HepG2 (cell line): ENCODE measurements around the gene TCAF1. TPM values are rescaled to one million over a fixed set of nuclear protein-coding genes. Genes with fewer than 3 reads are reported as not detected.
A peak's percentile ranks its signal among the peaks of the same experiment; 100 is the strongest.

ENCODE experiments used
- BRCA1 ChIP-seq: sonication (generic); formaldehyde crosslinking; IDR thresholded peaks from 2 replicates; pipeline ENCODE4 v1.4.0; 2020; ENCODE audit warnings: missing genetic modification reagents
- CCAR2 ChIP-seq: fragments of 200-400 bp; formaldehyde crosslinking; optimal IDR thresholded peaks from 2 replicates; pipeline ENCODE3; 2018; ENCODE audit warnings: low read depth, mild to moderate bottlenecking, low read length, moderate library complexity
- DMTF1 ChIP-seq: sonication (generic); formaldehyde crosslinking; IDR thresholded peaks from 2 replicates; pipeline ENCODE4 v1.4.0; 2020; ENCODE audit warnings: mild to moderate bottlenecking, missing genetic modification reagents
- FOSL1 ChIP-seq: sonication (generic); formaldehyde crosslinking; IDR thresholded peaks from 2 replicates; pipeline ENCODE4 v1.9.0; 2021; ENCODE audit warnings: missing genetic modification reagents, borderline replicate concordance
- FOXK1 ChIP-seq: sonication (generic); formaldehyde crosslinking; IDR thresholded peaks from 2 replicates; pipeline ENCODE4 v1.4.0; 2020; ENCODE audit warnings: low read depth, missing genetic modification reagents, borderline replicate concordance
- GATAD1 ChIP-seq: IDR thresholded peaks from 2 replicates; pipeline ENCODE4 v1.6.1; 2016; ENCODE audit warnings: missing genetic modification reagents, missing compliant biosample characterization
- MBNL3 ChIP-seq: fragments of 250-450 bp; sonication (Bioruptor Pico); conservative IDR thresholded peaks from 2 replicates; pipeline ENCODE4 v1.8.0; 2022; ENCODE audit warnings: mild to moderate bottlenecking, inconsistent platforms
- NR2F1 ChIP-seq, 2 experiments: fragments of 450-650 bp in 1 of 2; formaldehyde crosslinking in 1 of 2; IDR thresholded peaks; 2 replicates each; pipeline versions ENCODE4 v1.5.0 to v1.6.1; 2016 to 2020; ENCODE audit warnings: mild to moderate bottlenecking in 1 of 2, missing compliant biosample characterization in 1 of 2, missing genetic modification reagents in 1 of 2, moderate library complexity in 1 of 2
- PITX1 ChIP-seq: sonication (generic); formaldehyde crosslinking; IDR thresholded peaks from 2 replicates; pipeline ENCODE4 v1.5.1; 2020; ENCODE audit warnings: mild to moderate bottlenecking, missing genetic modification reagents
- SIN3B ChIP-seq: fragments of 150-350 bp; IDR thresholded peaks from 2 replicates; pipeline ENCODE4 v1.6.1; 2014; ENCODE audit warnings: low read length
- SMAD9 ChIP-seq: sonication (generic); formaldehyde crosslinking; IDR thresholded peaks from 2 replicates; pipeline ENCODE4 v1.5.1; 2020; ENCODE audit warnings: mild to moderate bottlenecking, missing genetic modification reagents
- ZNF10 ChIP-seq: sonication (generic); formaldehyde crosslinking; IDR thresholded peaks from 2 replicates; pipeline ENCODE4 v1.4.0; 2020; ENCODE audit warnings: mild to moderate bottlenecking, low read depth, missing genetic modification reagents, borderline replicate concordance
- ZNF777 ChIP-seq: sonication (generic); formaldehyde crosslinking; IDR thresholded peaks from 2 replicates; pipeline ENCODE4 v1.4.0; 2020; ENCODE audit warnings: missing genetic modification reagents
- ZNF780A ChIP-seq: sonication (generic); formaldehyde crosslinking; IDR thresholded peaks from 2 replicates; pipeline ENCODE4 v1.8.0; 2022; ENCODE audit warnings: mild to moderate bottlenecking, missing genetic modification reagents, moderate library complexity
- ZZZ3 ChIP-seq: sonication (generic); formaldehyde crosslinking; IDR thresholded peaks from 2 replicates; pipeline ENCODE4 v1.4.0; 2020; ENCODE audit warnings: missing genetic modification reagents, mild to moderate bottlenecking, borderline replicate concordance
- polyA plus RNA-seq, 8 experiments: library from polyadenylated mRNA; depleted of rRNA in 3 of 8; stranded (reverse) in 7 of 8; unstranded in 1 of 8; fragments of >200 nt; fragmentation: Illumina TruSeq in 4 of 8; extraction: Trizol in 4 of 8; gene quantifications; 2 replicates each; pipeline versions ENCODE4 v1.2.1 to v1.2.3, GENCODE V29; 2011 to 2016; ENCODE audit warnings: low read depth in 4 of 8, missing spikeins in 1 of 8, mixed read lengths in 1 of 8; ENCODE audit not compliant: insufficient read depth in 1 of 8
- total RNA-seq, 5 experiments: library from RNA; depleted of rRNA; stranded (reverse); fragments of >200 nt; fragmentation: Illumina TruSeq; extraction: Trizol; gene quantifications; 2 replicates each; pipeline ENCODE4 v1.2.3, GENCODE V29; 2016; ENCODE audit warnings: low read depth in 1 of 5
- TF ChIP-seq, protein P1 (sequence below), 2 experiments: sonication (generic) in 1 of 2; formaldehyde crosslinking in 1 of 2; IDR thresholded peaks; 2 replicates each; pipeline versions ENCODE4 v1.5.1 to v1.6.1; 2011 to 2020; ENCODE audit warnings: borderline replicate concordance in 1 of 2, low read depth in 1 of 2, low read length in 1 of 2, mild to moderate bottlenecking in 1 of 2, missing genetic modification reagents in 1 of 2, moderate library complexity in 1 of 2
- TF ChIP-seq, protein P2 (sequence below): sonication (generic); formaldehyde crosslinking; IDR thresholded peaks from 2 replicates; pipeline ENCODE4 v1.8.0; 2022; ENCODE audit warnings: low read depth, missing genetic modification reagents
- TF ChIP-seq, protein P3 (sequence below): sonication (generic); formaldehyde crosslinking; IDR thresholded peaks from 2 replicates; pipeline ENCODE4 v1.5.1; 2020; ENCODE audit warnings: mild to moderate bottlenecking, missing genetic modification reagents, borderline replicate concordance

Gene TCAF1
- total and polyA plus RNA-seq, 2 of the 13 experiments (the other 11 are each of a cell fraction or from before 2014, with no cell fraction given), result 36.2 to 101 TPM

- TF ChIP-seq DMTF1 (no peak), BRCA1 (CRISPR knock-in tag) (no peak), GATAD1 (CRISPR knock-in tag) (0 out of 2 replicates have a peak, but pooled peaks have one; percentile 1), ZNF780A (no peak), NR2F1 (CRISPR knock-in tag; IDR thresholded peaks at IDR 0.05) (0 out of 4 replicates have a peak, but pooled peaks of 1 of the 2 experiments have one; percentile 18), ZNF777 (CRISPR knock-in tag) (no peak), SIN3B (no peak), ZZZ3 (no peak), CCAR2 (no peak), ZNF10 (CRISPR knock-in tag) (no peak), FOXK1 (no peak), SMAD9 (no peak), MBNL3 (CRISPR knock-in tag) (no peak), PITX1 (CRISPR knock-in tag) (no peak), FOSL1 (CRISPR knock-in tag) (no peak)
- TF ChIP-seq, protein P1, sequence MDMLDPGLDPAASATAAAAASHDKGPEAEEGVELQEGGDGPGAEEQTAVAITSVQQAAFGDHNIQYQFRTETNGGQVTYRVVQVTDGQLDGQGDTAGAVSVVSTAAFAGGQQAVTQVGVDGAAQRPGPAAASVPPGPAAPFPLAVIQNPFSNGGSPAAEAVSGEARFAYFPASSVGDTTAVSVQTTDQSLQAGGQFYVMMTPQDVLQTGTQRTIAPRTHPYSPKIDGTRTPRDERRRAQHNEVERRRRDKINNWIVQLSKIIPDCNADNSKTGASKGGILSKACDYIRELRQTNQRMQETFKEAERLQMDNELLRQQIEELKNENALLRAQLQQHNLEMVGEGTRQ (IDR thresholded peaks at IDR 0.05; ENCODE audit: low read depth, low read length), result no peak
- TF ChIP-seq, protein P1 (CRISPR knock-in tag; IDR thresholded peaks at IDR 0.05; ENCODE audit: borderline replicate concordance), result no peak
- TF ChIP-seq, protein P2, sequence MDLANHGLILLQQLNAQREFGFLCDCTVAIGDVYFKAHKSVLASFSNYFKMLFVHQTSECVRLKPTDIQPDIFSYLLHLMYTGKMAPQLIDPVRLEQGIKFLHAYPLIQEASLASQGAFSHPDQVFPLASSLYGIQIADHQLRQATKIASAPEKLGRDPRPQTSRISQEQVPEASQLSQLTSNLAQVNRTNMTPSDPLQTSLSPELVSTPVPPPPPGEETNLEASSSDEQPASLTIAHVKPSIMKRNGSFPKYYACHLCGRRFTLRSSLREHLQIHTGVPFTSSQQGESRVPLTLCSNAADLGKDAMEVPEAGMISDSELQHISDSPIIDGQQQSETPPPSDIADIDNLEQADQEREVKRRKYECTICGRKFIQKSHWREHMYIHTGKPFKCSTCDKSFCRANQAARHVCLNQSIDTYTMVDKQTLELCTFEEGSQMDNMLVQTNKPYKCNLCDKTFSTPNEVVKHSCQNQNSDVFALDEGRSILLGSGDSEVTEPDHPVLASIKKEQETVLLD (CRISPR knock-in tag), result no peak
- TF ChIP-seq, protein P3, sequence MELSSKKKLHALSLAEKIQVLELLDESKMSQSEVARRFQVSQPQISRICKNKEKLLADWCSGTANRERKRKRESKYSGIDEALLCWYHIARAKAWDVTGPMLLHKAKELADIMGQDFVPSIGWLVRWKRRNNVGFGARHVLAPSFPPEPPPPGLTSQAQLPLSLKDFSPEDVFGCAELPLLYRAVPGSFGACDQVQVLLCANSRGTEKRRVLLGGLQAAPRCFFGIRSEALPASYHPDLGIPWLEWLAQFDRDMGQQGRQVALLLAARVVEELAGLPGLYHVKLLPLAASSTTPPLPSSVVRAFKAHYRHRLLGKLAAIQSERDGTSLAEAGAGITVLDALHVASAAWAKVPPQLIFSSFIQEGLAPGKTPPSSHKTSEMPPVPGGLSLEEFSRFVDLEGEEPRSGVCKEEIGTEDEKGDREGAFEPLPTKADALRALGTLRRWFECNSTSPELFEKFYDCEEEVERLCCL (CRISPR knock-in tag), result no peak
Observed at GRCh38 chr7:143905509-143905908, 3.5 kb upstream of the TCAF1 start (continued).
